Effector CD4-positive, alpha-beta T cell (primary cell): ENCODE results near the gene PTPN20.

Source experiments
- DNase-seq: peaks from one replicate; pipeline ENCODE4 v3.0.0-alpha.2; 2020

The PTPN20 gene

DNA sequence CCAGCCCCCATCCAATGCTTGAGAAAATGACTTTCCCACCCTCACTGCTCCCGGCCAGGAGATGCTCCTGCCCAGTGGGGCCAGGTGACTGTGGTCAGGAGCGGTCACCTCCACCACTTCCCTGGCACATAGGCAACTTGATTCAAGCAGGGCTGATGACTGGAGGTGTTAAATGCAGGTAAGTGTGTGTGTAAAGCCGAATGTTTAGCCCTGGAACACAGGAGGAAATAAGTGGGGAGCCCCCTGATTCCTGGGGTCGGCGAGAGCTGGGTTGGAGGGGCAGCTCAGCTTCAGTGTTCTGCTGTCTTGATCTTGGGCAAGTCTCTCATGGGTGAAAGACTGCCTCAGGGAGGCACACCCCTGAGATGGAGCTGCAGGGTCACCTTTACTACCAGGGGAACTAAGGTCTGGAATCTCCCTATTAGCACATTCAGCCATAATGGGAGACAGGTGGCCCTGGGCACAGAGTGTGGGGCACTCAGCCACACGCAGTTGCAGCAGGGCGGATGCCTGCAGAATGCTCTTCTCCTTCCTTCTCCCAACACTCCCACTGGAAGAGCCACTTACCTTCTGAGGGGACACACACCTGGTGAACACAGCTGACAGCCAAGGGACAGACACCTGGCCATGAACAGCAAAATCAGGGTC is 124.1 kb downstream of the PTPN20 start:
- no peak for DNase-seq

- no peak for DNase-seq
These were observed 124.7 kb downstream of the PTPN20 start for GRCh38 chr10:47035819-47036337.

- no peak for DNase-seq
These were observed 125.5 kb downstream of the PTPN20 start for GRCh38 chr10:47036771-47037170.

- no peak for DNase-seq
These were observed 126.6 kb downstream of the PTPN20 start for GRCh38 chr10:47037654-47038425.

DNA sequence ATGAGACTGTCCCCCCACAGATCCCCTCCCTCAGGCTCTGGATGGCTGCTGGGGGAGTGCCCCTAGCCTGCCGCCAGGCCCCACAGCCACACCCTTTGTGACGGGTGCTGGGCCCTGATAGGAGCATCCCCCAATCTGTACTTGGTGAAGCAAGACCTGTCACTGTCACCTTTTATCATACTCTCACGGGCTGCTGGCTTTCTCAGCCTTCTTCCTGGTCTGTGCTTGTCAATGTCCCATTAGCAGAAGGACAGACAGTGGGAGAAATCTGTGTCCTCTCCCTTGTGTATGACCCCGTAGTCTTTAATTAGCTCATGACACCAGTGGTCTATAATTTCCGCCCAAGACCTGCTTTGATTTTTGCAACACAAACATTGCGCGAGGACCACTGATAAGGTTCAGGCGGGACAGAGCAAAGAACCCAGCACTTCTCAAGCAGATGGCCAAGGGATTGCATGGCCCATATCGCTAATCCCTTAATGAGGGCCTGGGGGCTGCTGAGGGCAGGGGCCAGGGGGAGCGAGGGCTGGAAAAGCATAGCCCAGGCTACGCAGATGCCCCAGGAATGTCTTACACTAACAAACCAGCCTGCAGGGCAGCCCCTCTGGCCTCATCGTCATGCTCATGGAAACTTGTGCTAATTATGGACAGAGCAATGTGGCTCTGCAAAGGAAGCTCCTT is 127.8 kb downstream of the PTPN20 start:
- no peak for DNase-seq

DNA sequence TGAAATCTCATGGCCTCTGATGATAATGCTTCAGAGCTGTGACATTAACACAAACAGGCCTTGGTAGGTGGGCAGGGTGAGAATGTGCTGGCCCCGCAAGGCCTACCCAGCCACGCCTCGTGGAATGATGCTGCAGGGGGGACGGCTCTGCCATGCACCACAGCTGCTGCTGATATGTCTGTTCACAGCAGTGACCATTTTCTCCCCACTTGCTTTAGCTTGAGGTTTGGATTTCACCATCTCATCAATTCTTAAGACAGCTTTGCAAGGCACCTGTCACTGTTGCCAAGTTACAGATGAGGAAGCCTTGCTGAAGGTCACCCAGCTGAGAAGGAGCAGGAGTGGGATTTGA is 128.3 kb downstream of the PTPN20 start:
- no peak for DNase-seq

DNA sequence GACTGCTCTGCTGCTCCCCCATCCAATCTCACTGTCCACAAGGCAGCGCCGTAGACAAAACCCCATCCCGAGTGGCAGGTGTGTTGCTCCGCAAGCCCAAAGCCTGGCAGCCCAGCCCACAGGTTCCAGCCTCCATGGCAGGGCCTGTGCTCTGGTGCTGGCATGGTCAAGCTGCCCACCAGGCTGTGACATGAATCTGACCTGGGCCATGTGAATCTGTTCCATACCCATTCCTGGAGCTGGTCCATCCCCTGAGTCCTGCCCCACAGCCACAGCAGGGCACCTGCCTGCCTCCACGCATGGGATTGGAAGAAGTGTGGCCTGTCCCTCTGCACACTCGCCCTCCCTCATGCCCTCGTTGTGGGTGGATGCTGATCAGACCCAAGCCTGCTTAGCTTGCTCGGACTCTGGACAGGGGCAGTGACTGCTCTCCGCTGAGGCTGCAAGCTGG is 128.8 kb downstream of the PTPN20 start:
- no peak for DNase-seq

DNA sequence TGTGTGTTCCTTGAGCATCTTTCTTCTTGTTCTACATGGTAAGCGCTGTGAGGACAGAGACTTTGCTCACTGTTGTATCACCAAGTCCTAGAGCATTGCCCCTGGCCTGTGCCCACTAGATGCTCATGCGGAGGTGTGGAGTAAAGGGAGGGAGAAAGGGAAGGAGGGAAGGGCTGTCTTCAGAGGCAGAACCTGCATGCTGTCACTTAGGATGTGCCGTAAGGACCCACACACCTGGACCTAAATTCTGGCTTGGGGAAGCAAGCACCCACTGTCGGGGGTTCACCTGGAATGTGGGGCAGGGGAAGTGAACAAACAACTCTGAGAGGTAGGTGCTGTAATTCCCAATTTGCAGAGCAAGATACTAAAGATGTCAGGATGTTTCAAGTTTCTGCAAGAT is 129.5 kb downstream of the PTPN20 start:
- no peak for DNase-seq

- DNase-seq = no peak
These were observed 130.4 kb downstream of the PTPN20 start for GRCh38 chr10:47041396-47042198.

GRCh38 chr10:47042199-47042473 is 130.9 kb downstream of the PTPN20 start:
- no peak for DNase-seq

DNA sequence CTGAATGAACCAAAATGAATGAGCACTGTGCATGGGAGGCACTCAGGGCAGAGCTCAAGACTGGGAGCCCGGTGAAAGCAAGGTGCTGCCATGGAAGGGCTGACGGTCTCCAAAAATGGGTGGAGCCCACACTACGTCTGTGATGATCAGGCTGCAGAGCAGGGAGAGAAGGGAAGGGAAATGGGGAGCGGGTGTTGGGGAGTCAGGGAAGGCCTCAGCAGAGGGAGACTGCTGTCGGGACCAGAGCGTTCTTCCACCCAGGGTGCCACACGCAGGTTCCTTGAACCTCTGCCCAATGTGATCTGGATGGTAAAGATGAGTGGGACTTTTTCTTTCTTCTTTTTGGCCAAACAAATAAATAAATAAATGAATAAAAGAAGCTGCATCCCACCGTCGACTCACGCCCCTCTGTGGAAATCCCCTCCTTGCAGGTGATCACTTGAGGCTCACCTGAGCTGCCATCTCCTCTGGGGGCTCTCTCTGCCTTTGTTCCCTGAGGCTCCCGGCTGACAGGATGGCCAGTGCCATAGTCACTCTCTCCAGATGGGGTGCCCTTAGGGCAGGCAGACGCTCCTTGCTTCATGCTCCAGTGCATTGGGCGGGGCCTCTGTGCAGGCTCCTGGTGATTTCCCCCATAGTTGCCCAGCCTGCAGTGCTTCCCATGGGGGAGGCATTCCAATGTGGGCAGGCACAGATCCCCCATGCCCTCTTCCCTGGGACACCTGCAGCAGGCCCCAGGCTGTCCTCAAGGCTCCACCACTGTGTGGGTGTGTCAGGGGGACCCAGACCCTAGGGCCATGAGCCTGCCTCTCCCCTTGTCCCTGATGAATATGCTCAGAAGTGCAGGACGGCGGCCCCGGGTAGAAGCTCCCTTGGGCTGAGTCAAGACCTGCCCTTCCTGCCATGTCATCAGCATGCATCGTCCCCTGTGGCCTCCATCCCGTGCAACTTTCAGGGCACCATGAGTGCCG is 131.8 kb downstream of the PTPN20 start:
- no peak for DNase-seq

DNA sequence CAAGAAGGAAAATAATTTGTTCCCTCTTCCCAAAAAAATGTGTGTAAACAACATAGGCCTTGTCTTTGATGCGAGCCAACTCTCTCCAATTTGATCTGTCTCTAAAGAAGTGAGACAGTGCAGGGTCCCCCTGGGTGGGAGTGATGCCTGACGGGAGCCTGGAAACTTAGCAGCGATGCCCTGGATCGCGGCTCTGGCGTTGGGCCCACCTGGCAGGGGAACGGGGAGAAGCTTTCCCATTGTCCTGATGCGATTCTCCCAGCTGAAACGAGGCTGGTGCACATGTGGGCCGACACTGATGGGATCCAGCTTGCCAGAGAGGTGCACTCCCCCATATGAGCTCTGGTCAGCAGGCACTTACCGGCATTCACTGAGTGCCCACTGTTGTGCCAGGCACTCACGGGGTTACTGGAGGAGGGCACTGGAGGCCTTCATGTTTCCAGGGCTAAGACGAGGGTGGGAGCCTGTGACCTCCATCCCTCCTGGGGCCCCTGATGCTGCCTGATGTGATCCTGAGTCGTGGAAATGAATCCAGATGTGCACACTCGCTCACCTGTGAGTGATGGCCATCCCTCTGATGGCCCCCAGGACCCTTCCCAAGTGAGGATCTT is 132.8 kb downstream of the PTPN20 start:
- DNase-seq = no peak

DNA sequence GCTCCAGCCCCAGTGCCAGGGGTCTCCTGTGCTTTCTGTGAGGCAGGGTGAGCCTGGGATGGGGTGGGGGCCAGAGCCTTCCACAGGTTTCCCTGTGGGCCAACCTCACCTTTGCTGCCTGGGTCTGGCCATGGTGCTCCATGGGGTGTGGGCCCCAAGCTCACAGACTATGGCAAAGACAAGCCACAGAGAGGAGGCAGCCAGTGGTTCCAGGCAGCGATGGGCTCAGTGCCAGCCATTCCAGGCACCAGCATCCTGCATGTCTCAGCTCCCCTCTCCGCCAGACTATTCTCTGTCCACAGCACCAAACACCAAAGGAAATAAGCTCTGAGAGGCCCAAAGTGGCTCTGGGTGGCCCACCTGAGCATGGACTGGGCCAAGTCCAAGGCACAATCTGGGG is 133.5 kb downstream of the PTPN20 start:
- DNase-seq = no peak

DNA sequence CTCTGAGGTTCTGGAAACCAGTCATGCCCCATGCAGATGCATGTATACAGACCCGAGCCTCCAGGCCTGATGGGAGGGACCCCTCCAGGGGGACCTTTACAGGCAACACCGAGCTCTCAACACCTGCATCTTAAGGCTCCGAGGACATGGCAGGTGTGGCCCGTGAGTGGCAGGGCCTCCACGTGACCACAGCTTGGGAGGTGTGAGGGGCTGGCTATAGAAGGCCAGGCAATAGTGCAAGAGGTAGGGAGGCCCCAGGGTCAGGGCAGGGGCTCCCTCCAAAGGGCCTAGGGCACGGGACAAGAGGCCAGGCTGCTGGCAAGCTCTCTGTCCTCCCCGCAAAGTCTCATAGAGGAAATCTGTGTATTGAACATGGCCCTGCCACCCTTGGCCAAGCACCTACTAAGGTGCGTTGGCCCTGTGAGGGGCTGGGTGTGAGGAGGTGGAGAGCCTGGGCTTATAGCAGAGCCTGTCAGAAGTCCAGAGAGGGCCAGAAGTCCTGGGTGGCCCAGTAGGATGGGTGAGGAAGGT is 134.2 kb downstream of the PTPN20 start:
- no peak for DNase-seq

GRCh38 chr10:47046321-47047126 is 135.3 kb downstream of the PTPN20 start:
- DNase-seq = no peak

- DNase-seq = no peak
These were observed 135.9 kb downstream of the PTPN20 start for GRCh38 chr10:47047127-47047504.

DNA sequence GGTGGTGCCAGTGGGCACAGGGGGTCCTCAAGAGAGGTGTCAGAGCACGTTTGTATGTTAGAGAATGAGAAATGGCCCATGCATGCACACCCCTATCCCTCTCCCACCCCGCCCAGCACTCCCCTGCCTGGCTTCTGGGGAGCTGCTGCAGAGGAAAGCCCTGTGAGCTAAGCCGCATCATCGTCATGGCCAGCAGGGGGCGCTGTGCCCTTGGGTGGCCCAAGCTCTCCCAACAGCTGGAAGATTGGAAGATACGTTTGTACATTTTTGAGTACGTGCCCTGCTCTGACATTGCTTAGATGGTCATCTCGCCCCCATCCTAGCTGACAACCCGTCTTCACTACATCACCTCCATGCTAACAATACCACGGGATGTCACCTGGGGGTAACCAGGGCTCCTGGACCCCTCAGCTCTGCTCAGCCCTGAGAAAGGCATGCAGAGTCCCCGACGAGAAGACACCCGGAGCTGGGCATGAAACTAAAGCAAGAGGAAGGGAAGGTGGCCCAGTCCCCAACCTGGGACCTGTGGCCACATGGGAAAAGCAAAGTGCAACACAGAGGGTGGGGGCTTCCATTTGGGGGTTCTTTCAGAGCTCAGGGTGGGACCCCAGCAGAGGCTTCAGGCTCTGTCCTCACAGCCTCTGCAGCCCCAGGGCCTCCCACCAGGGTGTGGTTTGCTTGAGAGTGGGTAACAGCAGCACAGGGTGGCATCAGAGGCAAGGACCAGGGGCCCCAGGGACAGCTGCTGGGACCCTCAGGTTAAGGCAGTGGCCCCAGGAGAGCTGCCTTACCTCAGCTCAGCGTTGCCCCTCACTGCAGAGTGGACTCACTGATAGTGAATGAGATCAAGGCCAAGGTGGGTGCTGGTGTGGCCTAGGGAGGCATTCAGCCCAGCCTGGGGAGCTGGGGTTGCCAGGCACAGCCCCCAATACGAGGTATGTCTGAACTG is 136.6 kb downstream of the PTPN20 start:
- DNase-seq = peak; percentile 67

DNA sequence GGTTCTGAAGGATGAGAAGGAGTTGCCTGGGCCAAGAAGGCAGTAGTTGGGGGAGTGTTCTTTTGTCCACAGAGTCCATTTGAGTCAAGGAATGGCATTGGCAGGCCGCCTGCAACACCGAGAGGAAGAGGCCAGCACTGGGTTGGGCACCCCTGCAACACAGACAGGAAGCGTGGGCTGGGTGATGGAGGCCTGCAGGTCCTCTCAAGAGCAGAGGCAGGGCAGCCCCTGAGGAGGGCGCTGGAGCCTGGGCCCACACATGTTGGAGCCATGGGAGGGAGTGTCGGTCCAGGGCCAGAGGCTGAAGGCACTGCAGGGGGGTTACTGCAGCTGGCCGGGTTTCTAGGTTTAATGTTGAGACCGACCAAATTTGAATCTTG is 137.3 kb downstream of the PTPN20 start:
- no peak for DNase-seq
